Activated T-helper 2 cell treated with anti-CD3 and anti-CD28 coated beads, Interferon-gamma antibody, Interleukin-2, Interleukin-4, amounts not matched to agents 10 μg/mL and 5 μg/mL and 100 μg/mL, durations not matched to agents 14 hours and 24 hours and 36 hours (primary cell): ENCODE data around the gene SURF6. TPM values are rescaled to one million over a fixed set of nuclear protein-coding genes. Genes with fewer than 3 reads are reported as not detected.
"Not testable (repeated sequence)": the region's sequence is repeated elsewhere in the genome, so short reads cannot be mapped to it uniquely, and the experiment has no call there.

Experiments
- DNase-seq: peaks from one replicate; pipeline ENCODE4 v3.0.0; 2021; ENCODE audit warnings: low spot score
- H3K27ac Mint-ChIP-seq: one replicate; pipeline ENCODE4 v1.8.0; 2021; ENCODE audit warnings: mixed read lengths
- H3K27me3 Mint-ChIP-seq: one replicate; pipeline ENCODE4 v1.8.0; 2021; ENCODE audit warnings: low read depth, mixed read lengths
- H3K36me3 Mint-ChIP-seq: one replicate; pipeline ENCODE4 v1.8.0; 2021; ENCODE audit warnings: low read depth, mixed read lengths
- H3K4me1 Mint-ChIP-seq: one replicate; pipeline ENCODE4 v1.8.0; 2021; ENCODE audit warnings: low read depth, mixed read lengths
- H3K4me3 Mint-ChIP-seq: one replicate; pipeline ENCODE4 v1.8.0; 2021; ENCODE audit warnings: low read depth, mild to moderate bottlenecking, moderate library complexity, mixed read lengths
- H3K9me3 Mint-ChIP-seq: one replicate; pipeline ENCODE4 v1.8.0; 2021; ENCODE audit warnings: mixed read lengths
- intact Hi-C: fragments of 100-400 bp; cut with micrococcal nuclease; formaldehyde crosslinking; loops from one replicate; pipeline ENCODE4 v1.15.1; 2023
- total RNA-seq: library from RNA; stranded (reverse); gene quantifications from 2 replicates; pipeline ENCODE4 v1.2.3, GENCODE V29; 2022

SURF6 gene
- total RNA-seq, 1 donor from 2014 or later = 24.4 TPM

GRCh38 chr9:133327021-133327420 lies 9.0 kb downstream of the SURF6 start:
- H3K4me3 Mint-ChIP-seq, DNase-seq, H3K9me3 Mint-ChIP-seq, H3K4me1 Mint-ChIP-seq, intact Hi-C loops, H3K27ac Mint-ChIP-seq, H3K27me3 Mint-ChIP-seq: not testable (repeated sequence)
- peaks cover 34% of the 10 kb centered on the region for H3K36me3 Mint-ChIP-seq

DNA sequence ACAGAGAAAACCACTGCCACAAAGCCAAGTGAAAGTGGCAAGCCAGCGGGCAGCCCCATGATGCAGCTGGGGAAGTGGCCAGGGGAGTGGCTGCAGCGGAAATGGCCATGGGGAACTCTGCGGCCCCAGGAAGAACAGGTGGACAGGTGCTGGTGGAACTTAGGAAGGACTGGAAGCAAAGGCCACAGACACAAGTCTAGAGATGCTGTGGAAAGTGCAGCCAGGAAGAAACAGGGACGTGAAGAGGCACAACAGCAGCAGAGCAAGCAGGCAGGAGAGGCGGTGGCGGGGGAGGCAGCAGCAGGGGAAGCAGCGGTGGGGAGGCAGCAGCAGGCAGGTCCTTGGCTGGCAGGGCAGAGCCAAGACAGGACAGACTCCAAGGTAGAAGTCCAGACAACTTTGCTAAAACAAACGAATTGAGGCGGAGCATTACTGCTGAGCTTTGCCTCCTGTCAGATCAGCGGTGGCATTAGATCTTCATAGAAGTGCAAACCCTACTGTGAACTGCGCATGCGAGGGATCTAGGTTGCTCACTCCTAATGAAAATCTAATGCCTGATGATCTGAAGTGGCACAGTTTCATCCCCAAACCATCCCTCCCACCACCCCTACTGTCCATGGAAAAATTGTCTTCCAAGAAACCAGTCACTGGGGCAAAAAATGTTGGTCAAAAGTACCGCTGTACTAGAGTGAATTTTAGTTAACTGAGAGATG lies 11.8 kb downstream of the SURF6 start:
- H3K4me3 Mint-ChIP-seq = no peak overlapping the region
- H3K27ac Mint-ChIP-seq = no peak overlapping the region
- no peaks in the 10 kb centered on the region for H3K9me3 Mint-ChIP-seq

GRCh38 chr9:133323211-133323610 lies 12.8 kb downstream of the SURF6 start:
- no peaks in the 10 kb centered on the region for H3K27me3 Mint-ChIP-seq
- H3K36me3 Mint-ChIP-seq = peaks cover 3% of the 10 kb centered on the region
- H3K4me3 Mint-ChIP-seq = no peak overlapping the region
- no peak for DNase-seq
- no peaks in the 10 kb centered on the region for H3K4me1 Mint-ChIP-seq
- H3K27ac Mint-ChIP-seq = no peak overlapping the region
- H3K9me3 Mint-ChIP-seq = no peaks in the 10 kb centered on the region
- intact Hi-C loops = no loop called here

More for the DNA sequence above, 11.8 kb downstream of the SURF6 start:
- intact Hi-C loops = no loop called here
- Mint-ChIP-seq H3K36me3 (peaks cover 13% of the 10 kb centered on the region), H3K4me1 (no peaks in the 10 kb centered on the region), H3K27me3 (no peaks in the 10 kb centered on the region)
- DNase-seq = no peak

DNA sequence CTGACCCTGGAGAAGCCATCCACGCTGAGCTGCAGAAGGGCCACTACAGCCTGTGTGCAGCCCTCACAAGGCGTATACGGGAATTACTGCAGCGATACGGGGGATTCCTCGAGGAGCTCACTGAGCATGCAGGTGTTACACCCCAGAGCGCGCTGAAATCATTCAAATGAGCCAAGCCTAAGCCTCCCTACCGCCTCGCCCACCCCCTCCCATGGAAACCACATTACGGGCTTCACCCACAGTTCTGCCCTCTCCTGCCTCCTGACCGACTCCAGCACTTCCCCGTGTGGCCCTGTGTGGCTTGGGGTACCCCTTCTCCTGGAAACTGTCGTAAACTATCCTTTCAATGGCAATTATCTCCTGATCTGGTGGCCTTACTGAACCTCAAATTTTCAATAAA lies 13.3 kb downstream of the SURF6 start:
- no peak for DNase-seq
- Mint-ChIP-seq H3K27ac (no peak overlapping the region), H3K9me3 (no peaks in the 10 kb centered on the region), H3K27me3 (no peaks in the 10 kb centered on the region), H3K4me1 (no peaks in the 10 kb centered on the region), H3K4me3 (no peak overlapping the region), H3K36me3 (no peaks in the 10 kb centered on the region)
- intact Hi-C loops = no loop called here

DNA sequence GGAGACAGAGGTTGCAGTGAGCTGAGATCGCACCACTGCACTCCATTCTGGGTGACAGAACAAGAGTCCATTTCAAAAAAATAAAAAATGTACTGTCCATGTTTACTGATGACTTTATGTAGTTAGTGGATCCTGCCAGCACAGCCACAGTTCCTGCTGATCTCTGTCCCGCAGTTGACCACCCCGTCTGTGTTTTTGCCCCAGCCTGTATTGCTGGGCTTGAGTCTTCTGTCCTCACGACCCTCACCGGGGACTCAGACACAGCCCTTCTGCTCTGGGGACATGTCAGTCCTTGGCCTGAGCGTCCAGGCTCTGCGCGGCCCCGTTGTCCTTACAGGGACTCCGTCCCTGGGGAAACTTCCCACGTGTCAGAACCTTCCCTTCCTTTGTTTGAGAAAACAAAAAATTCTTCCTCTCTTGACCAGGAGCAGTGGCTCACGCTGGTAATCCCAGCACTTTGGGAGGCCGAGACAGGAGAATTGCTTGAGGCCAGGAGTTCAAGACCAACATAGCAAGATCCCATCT lies 14.5 kb downstream of the SURF6 start:
- H3K9me3 Mint-ChIP-seq = no peaks in the 10 kb centered on the region
- no peaks in the 10 kb centered on the region for H3K4me1 Mint-ChIP-seq
- H3K4me3 Mint-ChIP-seq = no peak overlapping the region
- no peak for DNase-seq
- H3K27me3 Mint-ChIP-seq = no peaks in the 10 kb centered on the region
- H3K36me3 Mint-ChIP-seq = no peaks in the 10 kb centered on the region
- intact Hi-C loops = no loop called here
- H3K27ac Mint-ChIP-seq = no peak overlapping the region

DNA sequence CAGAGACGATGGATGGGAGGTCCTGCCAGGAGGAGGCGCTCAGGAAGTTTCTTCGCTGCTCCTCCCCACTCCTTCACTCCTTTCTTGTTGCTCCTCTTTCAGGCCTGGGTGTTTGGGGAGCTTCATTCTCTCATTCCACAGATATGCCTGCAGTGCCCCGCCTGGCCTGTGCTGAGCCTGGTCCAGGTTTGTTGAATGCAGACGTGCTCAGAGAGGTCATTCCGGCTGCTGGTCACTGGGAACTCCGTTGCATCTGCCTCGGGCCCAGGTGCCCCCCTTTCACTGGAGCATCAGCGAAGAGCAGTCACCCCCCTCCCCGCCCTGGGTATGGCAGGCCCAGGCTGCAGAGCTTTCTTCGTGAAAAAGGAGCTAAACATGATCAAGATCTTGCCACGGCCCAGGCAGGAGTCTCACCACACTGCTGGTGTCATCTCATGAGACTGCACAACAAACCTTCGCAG lies 15.5 kb downstream of the SURF6 start:
- no peaks in the 10 kb centered on the region for H3K27me3 Mint-ChIP-seq
- DNase-seq = no peak
- no peaks in the 10 kb centered on the region for H3K4me1 Mint-ChIP-seq
- no peak overlapping the region for H3K4me3 Mint-ChIP-seq
- no peak overlapping the region for H3K27ac Mint-ChIP-seq
- no peaks in the 10 kb centered on the region for H3K36me3 Mint-ChIP-seq
- intact Hi-C loops = no loop called here
- no peaks in the 10 kb centered on the region for H3K9me3 Mint-ChIP-seq

GRCh38 chr9:133317551-133317950 lies 18.4 kb downstream of the SURF6 start:
- DNase-seq, H3K27ac Mint-ChIP-seq, H3K36me3 Mint-ChIP-seq, H3K27me3 Mint-ChIP-seq, intact Hi-C loops, H3K4me1 Mint-ChIP-seq, H3K4me3 Mint-ChIP-seq, H3K9me3 Mint-ChIP-seq: not testable (repeated sequence)

GRCh38 chr9:133315997-133316396 lies 20.0 kb downstream of the SURF6 start:
- no peaks in the 10 kb centered on the region for H3K27me3 Mint-ChIP-seq
- intact Hi-C loops = no loop called here
- H3K9me3 Mint-ChIP-seq = no peaks in the 10 kb centered on the region
- no peaks in the 10 kb centered on the region for H3K4me1 Mint-ChIP-seq
- no peak for DNase-seq
- no peaks in the 10 kb centered on the region for H3K36me3 Mint-ChIP-seq
- H3K27ac Mint-ChIP-seq = no peak overlapping the region
- H3K4me3 Mint-ChIP-seq = no peak overlapping the region

DNA sequence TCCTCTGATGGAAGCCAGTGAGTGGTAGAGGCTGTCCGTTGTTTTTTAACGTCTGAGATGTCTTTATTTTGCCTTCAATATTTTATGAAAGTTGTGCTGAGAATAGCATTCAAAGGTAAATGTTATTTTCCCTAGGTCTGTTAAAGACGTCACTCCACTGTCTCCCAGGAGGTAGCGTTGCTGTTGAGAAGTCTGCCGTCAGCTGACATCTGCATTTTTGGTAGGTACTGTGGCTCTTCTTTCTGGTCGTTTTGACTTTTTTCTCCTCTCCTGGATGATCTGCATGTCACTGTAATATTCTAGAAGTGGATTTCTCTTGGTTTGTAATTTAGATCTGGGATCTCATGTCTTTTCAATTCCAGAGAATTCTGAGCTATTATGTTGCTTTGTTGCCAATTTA lies 26.4 kb downstream of the SURF6 start:
- intact Hi-C loops = no loop called here
- Mint-ChIP-seq H3K27ac (no peak overlapping the region), H3K4me1 (no peaks in the 10 kb centered on the region)

GRCh38 chr9:133307301-133307700 lies 28.7 kb downstream of the SURF6 start:
- Mint-ChIP-seq H3K9me3 (no peaks in the 10 kb centered on the region), H3K36me3 (no peaks in the 10 kb centered on the region), H3K27me3 (peaks cover 6% of the 10 kb centered on the region), H3K4me1 (no peaks in the 10 kb centered on the region), H3K4me3 (no peak overlapping the region), H3K27ac (no peak overlapping the region)
- intact Hi-C loops = no loop called here
- DNase-seq = no peak

More for the DNA sequence above, 26.4 kb downstream of the SURF6 start:
- no peak overlapping the region for H3K4me3 Mint-ChIP-seq
- DNase-seq = no peak
- no peaks in the 10 kb centered on the region for H3K36me3 Mint-ChIP-seq
- H3K27me3 Mint-ChIP-seq = peaks cover 6% of the 10 kb centered on the region
- H3K9me3 Mint-ChIP-seq = no peaks in the 10 kb centered on the region

DNA sequence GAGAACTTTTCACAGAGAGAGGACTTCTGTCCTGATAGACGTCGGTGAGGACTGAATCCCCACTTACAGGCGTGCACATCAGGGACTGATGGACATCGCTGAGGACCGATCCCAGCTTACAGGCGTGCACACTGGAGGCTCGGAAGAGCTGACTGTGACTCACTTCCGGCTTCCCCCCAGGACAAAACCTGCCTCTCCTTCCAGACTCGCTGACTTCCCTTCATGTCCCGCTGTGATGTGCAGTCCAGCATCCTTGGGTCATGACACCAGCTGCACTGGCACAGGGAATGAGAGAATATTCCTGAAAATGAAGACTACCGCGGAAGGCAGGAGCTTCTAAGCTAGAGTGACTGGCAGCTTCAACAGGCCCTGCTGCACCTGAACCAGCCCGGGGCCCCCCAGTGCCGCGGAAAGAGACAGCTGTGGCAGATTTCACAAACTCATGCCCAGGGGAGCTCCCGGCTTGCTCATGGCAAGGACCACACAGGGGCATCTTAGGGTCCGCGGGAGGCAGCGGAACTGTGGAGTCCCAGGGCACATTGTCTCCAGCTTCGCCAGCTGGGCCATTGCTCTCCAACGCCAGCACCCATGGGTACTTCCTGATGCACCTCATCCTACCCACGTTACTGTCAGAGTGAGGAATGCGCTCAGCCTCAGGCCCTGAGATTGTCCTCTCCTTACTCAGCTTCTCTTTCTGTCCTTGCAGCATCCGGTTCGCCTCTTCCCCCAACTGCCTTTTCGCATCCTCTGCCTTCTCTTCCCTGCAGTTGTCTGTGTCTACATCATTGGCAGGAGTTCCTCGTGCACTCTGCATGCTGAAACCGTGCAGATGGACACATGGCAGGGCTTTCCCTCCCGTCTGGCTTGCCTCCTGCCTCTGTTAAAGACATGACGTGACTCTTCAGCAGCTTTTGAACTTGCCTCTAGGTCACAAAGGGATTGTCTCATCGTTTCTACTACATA lies 29.5 kb downstream of the SURF6 start:
- no peak overlapping the region for H3K4me3 Mint-ChIP-seq
- no peak overlapping the region for H3K27ac Mint-ChIP-seq
- peaks cover 6% of the 10 kb centered on the region for H3K27me3 Mint-ChIP-seq
- no peaks in the 10 kb centered on the region for H3K9me3 Mint-ChIP-seq
- intact Hi-C loops = no loop called here
- no peaks in the 10 kb centered on the region for H3K4me1 Mint-ChIP-seq
- no peaks in the 10 kb centered on the region for H3K36me3 Mint-ChIP-seq
- DNase-seq = no peak

- no peaks in the 10 kb centered on the region for H3K4me1 Mint-ChIP-seq
- peaks cover 6% of the 10 kb centered on the region for H3K27me3 Mint-ChIP-seq
- H3K4me3 Mint-ChIP-seq = no peak overlapping the region
- no peaks in the 10 kb centered on the region for H3K9me3 Mint-ChIP-seq
- no peaks in the 10 kb centered on the region for H3K36me3 Mint-ChIP-seq
- DNase-seq = no peak
- intact Hi-C loops = no loop called here
- no peak overlapping the region for H3K27ac Mint-ChIP-seq
These were observed 30.3 kb downstream of the SURF6 start for GRCh38 chr9:133305731-133306130.
